MM.1S (cell line): Measurements from ENCODE around the gene DENND2D.
"Not testable (repeated sequence)": the region's sequence is repeated elsewhere in the genome, so short reads cannot be mapped to it uniquely, and the experiment has no call there.

Experiments
- EZH2 ChIP-seq: fragments of 300-600 bp; sonication (generic); optimal IDR thresholded peaks from 2 replicates; pipeline ENCODE3; 2017; ENCODE audit warnings: low read depth, mild to moderate bottlenecking, antibody characterized with exemption, low read length, mixed read lengths
- TF ChIP-seq, protein P1 (sequence below): fragments of 300-600 bp; sonication (generic); IDR thresholded peaks from 2 replicates; pipeline ENCODE4 v1.5.1; 2016; ENCODE audit warnings: antibody characterized with exemption, low read length, mixed read lengths

DNA sequence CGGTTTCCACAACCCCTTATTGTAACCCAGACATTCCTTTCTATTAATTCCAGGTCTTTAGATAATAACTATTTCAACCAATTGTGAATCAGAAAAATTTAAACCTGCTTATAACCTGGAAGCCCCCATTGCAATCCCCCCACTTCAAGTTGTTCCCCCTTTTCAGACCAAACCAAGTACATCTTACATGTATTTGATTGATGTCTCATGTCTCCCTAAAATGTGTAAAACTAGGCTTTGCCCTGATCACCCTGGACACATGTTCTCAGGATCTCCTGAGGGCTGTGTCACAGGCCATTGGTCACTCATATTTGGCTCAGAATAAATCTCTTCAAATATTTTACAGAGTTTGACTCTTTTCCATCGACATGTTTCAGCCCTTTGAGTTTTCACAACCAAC is 14.8 kb upstream of the DENND2D start:
- TF ChIP-seq, protein P1, sequence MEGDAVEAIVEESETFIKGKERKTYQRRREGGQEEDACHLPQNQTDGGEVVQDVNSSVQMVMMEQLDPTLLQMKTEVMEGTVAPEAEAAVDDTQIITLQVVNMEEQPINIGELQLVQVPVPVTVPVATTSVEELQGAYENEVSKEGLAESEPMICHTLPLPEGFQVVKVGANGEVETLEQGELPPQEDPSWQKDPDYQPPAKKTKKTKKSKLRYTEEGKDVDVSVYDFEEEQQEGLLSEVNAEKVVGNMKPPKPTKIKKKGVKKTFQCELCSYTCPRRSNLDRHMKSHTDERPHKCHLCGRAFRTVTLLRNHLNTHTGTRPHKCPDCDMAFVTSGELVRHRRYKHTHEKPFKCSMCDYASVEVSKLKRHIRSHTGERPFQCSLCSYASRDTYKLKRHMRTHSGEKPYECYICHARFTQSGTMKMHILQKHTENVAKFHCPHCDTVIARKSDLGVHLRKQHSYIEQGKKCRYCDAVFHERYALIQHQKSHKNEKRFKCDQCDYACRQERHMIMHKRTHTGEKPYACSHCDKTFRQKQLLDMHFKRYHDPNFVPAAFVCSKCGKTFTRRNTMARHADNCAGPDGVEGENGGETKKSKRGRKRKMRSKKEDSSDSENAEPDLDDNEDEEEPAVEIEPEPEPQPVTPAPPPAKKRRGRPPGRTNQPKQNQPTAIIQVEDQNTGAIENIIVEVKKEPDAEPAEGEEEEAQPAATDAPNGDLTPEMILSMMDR = not testable (repeated sequence)
- not testable (repeated sequence) for TF ChIP-seq EZH2
